Measurements from ENCODE around the gene CD82. TPM values are rescaled to one million over a fixed set of nuclear protein-coding genes. Genes with fewer than 3 reads are reported as not detected.

CD82 gene
- total RNA-seq, 1 experiment from 2014 or later = 4.5 TPM

- H3K79me2 ChIP-seq (ENCODE audit: insufficient read depth, low read length) = no peaks in the 10 kb centered on the region
- no peak overlapping the region for H3K27ac ChIP-seq (ENCODE audit: insufficient read length, low read depth, low read length)
- no peak overlapping the region for H3K56ac ChIP-seq (ENCODE audit: insufficient read length, low read depth, low read length)
- H3K4ac ChIP-seq (ENCODE audit: low read depth, low read length) = no peak overlapping the region
- no peak overlapping the region for H2BK15ac ChIP-seq (ENCODE audit: low read depth, low read length)
- TF ChIP-seq, protein P1, sequence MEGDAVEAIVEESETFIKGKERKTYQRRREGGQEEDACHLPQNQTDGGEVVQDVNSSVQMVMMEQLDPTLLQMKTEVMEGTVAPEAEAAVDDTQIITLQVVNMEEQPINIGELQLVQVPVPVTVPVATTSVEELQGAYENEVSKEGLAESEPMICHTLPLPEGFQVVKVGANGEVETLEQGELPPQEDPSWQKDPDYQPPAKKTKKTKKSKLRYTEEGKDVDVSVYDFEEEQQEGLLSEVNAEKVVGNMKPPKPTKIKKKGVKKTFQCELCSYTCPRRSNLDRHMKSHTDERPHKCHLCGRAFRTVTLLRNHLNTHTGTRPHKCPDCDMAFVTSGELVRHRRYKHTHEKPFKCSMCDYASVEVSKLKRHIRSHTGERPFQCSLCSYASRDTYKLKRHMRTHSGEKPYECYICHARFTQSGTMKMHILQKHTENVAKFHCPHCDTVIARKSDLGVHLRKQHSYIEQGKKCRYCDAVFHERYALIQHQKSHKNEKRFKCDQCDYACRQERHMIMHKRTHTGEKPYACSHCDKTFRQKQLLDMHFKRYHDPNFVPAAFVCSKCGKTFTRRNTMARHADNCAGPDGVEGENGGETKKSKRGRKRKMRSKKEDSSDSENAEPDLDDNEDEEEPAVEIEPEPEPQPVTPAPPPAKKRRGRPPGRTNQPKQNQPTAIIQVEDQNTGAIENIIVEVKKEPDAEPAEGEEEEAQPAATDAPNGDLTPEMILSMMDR (conservative IDR thresholded peaks at IDR 0.05) = no peak
- no peak overlapping the region for H2BK5ac ChIP-seq (ENCODE audit: insufficient read length, low read length)
- H3K9me3 Mint-ChIP-seq = peaks cover 3 to 8% of the 10 kb centered on the region in 2 experiments; a peak in 3 of 5 replicates
- H3K36me3 Mint-ChIP-seq (ENCODE audit: insufficient read depth in 1 of 3, low read depth in 3 of 3) = no peaks in the 10 kb centered on the region; a peak in 1 of 7 replicates
- H3T11ph ChIP-seq (ENCODE audit: low read length) = no peak overlapping the region
- WGBS (ENCODE audit: extremely low coverage, insufficient read length, low lambda C conversion rate) = no CpG with 5 or more reads among the region's 4 CpGs
- DNase-seq = no peak
- H3K23me2 ChIP-seq (ENCODE audit: insufficient read length, low read depth, low read length, poor library complexity, severe bottlenecking) = no peaks in the 10 kb centered on the region
- H2AK5ac ChIP-seq (ENCODE audit: insufficient read length, low read length) = no peak overlapping the region
- H2AFZ ChIP-seq (ENCODE audit: low read length) = no peak overlapping the region
- H3K27me3 Mint-ChIP-seq (ENCODE audit: low read depth) = peaks cover 10% of the 10 kb centered on the region
- H3K4me1 Mint-ChIP-seq = peaks cover 0 to 4% of the 10 kb centered on the region in 2 experiments; a peak in 1 of 4 replicates
- no peaks in the 10 kb centered on the region for H3K9me3 ChIP-seq (ENCODE audit: control insufficient read depth, low read depth, low read length)
- no peak overlapping the region for H3K27ac Mint-ChIP-seq
- H3K14ac ChIP-seq (ENCODE audit: insufficient read depth, low read length) = no peak overlapping the region
- H4K20me1 ChIP-seq (ENCODE audit: control insufficient read depth, insufficient read depth, insufficient read length) = no peaks in the 10 kb centered on the region
- no peaks in the 10 kb centered on the region for H3K4me1 ChIP-seq (ENCODE audit: insufficient read depth, low read length)
- H2BK120ac ChIP-seq (ENCODE audit: low read depth, low read length, poor library complexity, severe bottlenecking) = no peak overlapping the region
- no peak overlapping the region for H3K18ac ChIP-seq (ENCODE audit: insufficient read length, low read depth, low read length)
- H3K4me2 ChIP-seq (ENCODE audit: insufficient read depth, insufficient read length, low read length) = no peak overlapping the region
- H4K8ac ChIP-seq (replicated peaks; ENCODE audit: insufficient read length, low read depth, low read length) = no peak overlapping the region
- no peak overlapping the region for H4K5ac ChIP-seq (ENCODE audit: insufficient read length, low read depth, low read length)
- no peaks in the 10 kb centered on the region for H3K27me3 ChIP-seq (ENCODE audit: insufficient read depth, low read length)
- H3K9ac ChIP-seq (ENCODE audit: extremely low read depth, insufficient read length, low read length) = no peak overlapping the region
- H2BK20ac ChIP-seq (ENCODE audit: low read depth, low read length, poor library complexity, severe bottlenecking) = no peak overlapping the region
- H4K91ac ChIP-seq (ENCODE audit: insufficient read length, low read depth, low read length) = no peak overlapping the region
- H3K79me1 ChIP-seq (ENCODE audit: insufficient read depth, low read depth, low read length, poor library complexity, severe bottlenecking) = no peaks in the 10 kb centered on the region
- no peak overlapping the region for H3K4me3 Mint-ChIP-seq
- no peak overlapping the region for H2BK12ac ChIP-seq (ENCODE audit: insufficient read length, low read depth, low read length)
- H3K23ac ChIP-seq (ENCODE audit: insufficient read length, low read depth, low read length) = no peak overlapping the region
Observed at GRCh38 chr11:44551456-44552139, 13.9 kb upstream of the CD82 start.
